HuH-7.5 (cell line): ENCODE results near the gene INTS1.
"Not testable (repeated sequence)": the region's sequence is repeated elsewhere in the genome, so short reads cannot be mapped to it uniquely, and the experiment has no call there.

Experiments used
- DNase-seq: peaks from one replicate; pipeline ENCODE4 v3.0.0; 2011; ENCODE audit warnings: low spot score

Gene INTS1

DNA sequence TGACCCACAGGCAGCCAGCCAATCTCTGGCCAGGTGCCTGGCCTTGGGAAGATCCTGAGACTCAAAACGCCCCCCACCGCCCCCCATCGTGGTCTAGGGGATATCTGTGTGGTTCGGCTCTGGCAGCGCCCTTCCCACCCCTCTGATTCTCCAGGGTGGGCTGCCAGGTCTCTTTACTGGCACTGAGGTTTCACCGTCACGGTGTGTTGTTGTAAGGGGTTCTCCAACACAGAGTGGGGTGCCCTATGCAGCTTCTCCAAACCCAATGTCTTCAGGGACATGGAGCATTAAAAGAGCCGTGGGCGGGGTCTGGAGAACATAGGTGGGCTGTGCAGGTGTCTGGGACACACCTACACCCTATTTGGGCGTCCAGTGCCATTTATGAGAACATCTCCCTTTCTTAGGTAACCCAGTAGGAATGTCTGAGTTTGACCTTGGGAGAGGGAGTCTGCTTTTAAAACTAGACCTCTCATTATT, 27.8 kb upstream of the INTS1 start:
- no peak for DNase-seq

DNA sequence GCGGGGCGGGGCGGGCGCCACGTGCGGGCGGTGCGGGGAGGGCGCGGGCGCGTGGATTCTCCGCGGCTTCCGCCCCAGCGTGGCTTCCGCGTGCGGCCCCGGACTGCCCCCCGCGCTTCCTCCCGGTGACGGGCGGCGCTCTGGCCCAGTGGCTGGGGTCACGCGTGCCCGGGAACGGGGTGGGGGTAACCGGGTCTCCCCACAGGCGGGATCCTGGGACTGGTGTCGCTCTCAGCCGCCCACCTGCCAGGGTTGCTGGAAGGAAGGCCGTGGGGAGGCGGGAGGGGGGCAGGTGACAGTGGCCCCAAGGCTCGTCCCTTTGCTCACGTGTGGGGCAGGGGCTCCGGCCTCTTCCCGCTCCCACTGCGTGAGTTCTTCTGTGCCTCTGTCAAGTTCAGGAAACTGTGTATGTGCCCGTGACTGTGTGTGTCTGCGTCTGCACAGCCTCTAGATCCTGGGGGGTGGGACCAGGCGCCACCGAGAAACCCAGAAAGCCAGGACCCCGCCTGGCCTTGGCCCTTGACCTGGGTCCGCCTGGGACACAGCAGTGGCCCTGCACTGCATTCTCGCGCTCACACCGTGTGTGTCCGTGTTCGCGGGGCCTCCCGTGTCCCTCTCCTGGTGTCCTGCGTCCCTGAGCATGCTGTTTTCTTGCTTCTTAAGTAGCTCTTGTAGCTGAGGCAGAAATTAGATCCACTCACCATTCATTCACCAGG, 27.2 kb upstream of the INTS1 start:
- peak; percentile 74 for DNase-seq

- no peak for DNase-seq
These were observed 26.7 kb upstream of the INTS1 start for GRCh38 chr7:1530946-1531262.

DNA sequence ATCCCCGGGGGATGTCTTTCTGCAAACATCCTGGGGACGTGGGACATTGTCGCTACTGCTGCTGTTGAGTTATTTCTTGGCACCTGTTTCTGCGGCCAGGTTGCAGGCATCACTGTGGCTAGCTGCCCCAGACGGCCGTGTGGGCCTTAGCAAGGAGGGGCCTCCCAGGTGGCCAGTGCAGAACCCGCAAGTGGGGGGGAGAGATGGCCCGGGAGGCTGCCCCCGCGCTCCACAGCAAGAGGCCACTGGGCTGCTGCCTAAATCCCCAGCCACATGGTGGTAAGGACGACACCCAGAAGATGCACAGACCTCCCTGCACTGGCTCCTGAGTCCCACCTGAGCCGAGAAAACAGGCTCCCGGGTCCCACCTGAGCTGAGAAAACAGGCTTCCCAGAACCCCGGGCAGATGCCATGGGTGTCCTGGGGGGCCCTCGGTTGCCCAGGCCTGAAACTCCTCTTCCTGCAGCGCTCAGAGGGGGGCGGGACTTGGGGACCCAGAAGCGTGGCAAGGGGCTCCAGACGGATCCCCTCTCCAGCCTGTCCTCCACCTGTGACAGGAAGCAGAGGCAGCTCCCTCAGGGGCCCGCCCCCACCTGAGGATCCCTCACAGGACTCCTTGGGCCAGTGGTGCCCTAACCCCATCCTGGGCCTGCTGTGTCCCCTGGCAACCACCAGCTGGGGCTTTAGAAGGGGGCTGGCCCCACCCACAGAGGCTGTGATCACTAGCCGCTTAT, 25.4 kb upstream of the INTS1 start:
- no peak for DNase-seq

GRCh38 chr7:1526271-1526754, 22.1 kb upstream of the INTS1 start:
- DNase-seq = no peak

DNA sequence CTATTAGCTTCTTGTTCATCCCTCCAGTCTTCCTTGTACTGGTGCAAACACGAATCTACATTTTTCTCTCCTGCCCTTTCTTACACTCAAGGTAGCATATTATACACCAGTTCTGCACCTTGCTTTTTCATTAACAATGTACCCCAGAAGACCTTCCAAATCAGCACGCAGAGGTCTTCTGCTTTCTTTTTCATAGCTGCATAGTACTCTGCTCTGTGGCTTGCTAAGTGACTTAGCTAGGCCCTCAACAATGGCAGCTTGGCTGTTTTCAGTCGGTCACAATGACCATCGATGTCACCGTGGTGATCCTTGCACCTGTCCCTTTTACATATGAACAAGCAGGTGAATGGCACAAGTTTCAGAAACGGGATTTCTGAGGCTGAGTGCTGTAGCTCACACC, 21.2 kb upstream of the INTS1 start:
- DNase-seq = no peak

DNA sequence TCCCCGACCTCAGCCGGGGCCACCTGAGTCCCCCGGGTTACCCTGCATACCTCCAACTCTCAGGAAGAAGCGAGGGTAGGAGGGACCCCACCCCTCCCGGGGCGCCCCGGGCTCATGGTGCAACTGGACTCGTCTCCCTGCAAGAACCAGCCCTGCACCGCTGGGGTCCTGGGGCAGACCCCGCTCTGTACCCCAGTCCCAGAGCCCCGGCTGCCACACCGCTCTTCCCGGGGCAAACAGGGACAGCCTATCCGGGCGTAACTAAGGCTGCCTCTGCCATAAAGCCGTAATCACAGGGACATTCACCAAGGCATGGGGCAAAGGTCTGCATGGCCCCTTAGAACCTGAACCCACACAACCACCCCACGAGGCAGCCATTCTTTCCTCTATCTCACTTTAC, 19.7 kb upstream of the INTS1 start:
- no peak for DNase-seq

DNA sequence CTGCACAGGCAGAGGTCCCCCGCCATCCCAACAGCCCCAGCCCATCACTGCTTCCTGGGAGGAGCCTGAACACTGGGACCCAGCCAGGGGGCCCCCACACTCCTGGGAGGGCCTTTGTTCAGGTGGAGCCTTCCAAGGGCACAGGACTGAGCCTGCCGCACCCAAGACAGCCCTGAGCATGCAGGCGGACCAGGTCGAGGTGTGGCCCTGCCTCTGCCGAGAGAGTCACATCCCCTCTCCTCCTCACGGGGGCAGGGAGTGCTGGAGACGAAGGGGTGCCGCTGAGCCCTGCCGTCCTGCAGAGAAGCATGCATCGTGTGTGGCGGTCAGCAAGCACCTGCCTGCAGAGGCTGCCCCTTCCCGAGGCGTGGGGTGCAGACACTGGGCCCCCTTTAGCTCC, 19.0 kb upstream of the INTS1 start:
- DNase-seq = no peak

DNA sequence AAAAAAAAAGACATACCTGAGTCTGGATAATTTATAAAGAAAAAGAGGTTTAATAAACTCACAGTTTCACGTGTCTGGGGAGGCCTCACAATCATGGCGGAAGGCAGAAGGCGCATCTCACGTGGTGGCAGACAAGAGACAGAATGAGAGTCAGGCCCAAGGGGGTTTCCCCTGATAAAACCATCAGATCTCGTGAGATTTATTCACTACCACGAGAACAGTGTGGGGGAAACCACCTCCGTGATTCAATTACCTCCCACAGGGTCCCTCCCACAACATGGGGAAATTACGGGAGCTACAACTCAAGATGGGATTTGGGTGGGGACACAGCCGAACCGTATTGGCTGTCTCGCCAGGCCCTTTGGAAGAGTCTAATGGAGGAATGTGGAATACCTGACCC, 17.3 kb upstream of the INTS1 start:
- no peak for DNase-seq

- DNase-seq = peak; percentile 89
These were observed 16.5 kb upstream of the INTS1 start for GRCh38 chr7:1520539-1521234.

GRCh38 chr7:1519322-1519922, 15.2 kb upstream of the INTS1 start:
- not testable (repeated sequence) for DNase-seq

- no peak for DNase-seq
These were observed 12.5 kb upstream of the INTS1 start for GRCh38 chr7:1516586-1517251.

- not testable (repeated sequence) for DNase-seq
These were observed 11.3 kb upstream of the INTS1 start for GRCh38 chr7:1515509-1515967.

DNA sequence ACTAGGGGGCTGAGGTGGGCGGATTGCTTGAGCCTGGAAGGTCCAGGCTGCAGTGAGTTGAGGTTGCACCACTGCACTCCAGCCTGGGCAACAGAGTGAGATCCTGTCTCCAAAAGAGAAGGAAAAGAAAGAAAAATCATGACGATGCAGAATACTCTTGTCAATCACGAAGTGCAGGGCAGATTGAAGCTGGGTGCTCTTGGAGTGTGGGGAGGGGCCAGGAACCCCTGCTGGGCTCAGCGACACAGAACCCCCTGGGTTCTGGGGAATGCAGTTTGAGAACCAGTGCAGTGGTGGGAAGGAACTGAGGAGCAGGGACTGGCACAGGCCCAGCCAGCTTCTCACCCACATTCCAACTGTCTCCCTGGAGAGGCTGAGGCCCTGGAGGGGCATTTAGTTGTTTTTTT, 10.8 kb upstream of the INTS1 start:
- no peak for DNase-seq

DNA sequence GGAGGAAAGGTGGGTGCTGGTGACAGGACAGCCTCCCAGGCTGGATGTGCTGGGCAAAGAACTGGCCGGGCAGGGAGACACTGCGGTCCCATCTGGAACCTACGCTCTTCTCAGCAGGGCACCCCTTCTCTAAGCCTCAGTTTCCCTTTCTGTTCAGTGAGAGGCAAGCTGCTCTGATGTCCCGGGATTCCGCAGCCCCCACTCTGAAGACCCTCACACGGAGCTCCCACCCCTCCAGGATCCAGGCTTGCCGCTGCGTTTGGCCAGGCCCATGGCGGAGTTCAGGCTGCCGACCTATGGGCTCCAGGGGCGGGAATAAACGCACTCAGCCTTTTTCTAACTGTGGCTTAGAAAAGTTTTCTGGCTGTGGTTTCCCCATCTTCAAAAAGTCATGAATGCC, 10.2 kb upstream of the INTS1 start:
- no peak for DNase-seq

- DNase-seq = no peak
These were observed 9.5 kb upstream of the INTS1 start for GRCh38 chr7:1513657-1514095.

DNA sequence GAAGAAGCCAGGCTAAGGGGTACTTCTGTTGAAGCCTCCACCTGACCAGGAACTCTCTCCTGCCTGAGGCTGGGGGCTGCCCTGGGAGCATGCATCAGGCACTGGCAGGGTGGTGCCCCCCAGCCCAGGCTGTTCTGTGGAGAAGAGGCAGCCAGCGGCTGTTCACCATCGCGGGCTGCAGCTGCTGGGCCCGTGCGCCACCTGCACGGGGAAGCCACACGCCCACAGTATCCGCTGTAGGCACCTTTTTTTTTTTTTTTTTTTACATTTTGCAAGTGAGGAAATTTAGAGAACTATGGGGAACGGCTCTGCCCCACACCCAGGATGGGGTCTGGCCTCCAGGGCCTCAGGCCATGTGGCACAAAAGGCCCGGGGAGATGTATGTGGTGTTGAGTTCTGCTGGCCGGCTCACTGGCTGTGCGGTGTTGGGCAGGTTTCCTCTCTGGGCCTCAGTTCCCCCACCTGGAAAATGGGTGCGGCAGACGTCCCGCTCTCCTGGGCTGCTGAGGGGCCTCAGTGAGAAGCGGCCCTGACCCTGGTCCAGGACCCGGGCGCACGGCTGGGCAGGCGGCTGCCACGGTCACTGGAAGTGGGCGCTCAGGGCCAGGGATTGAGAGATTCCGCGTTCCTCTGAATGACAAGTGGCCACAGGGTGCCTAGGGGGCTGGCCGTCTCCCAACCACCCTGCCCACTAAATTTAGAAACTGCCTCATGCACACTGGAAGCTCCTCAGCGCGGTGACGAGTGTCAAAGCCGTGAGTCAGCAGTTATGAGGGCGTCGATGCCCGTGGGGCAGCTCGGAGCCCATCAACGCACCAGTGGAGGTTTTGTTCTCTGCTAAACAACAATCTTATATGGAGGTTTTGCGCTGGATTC, 8.8 kb upstream of the INTS1 start:
- no peak for DNase-seq

GRCh38 chr7:1511444-1512422, 7.5 kb upstream of the INTS1 start:
- DNase-seq = no peak

DNA sequence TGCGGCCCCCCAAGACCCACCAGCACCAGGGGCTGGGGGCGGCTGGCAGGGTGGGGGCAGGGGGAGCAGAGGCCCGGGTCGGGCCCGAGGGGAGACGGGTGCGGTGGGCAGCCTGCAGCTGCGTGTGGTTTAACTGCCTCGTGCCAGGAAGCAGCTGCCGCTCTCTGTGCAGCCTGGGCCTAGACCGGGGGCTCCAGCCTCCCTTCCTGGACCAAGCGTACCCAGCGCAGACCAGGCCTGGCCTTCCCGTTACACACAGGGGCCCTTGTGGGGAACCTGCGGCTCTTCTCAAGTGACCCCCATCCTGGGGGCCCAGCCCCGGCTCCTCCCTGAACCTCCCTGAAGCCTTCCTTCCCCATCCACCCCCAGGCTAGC, 6.6 kb upstream of the INTS1 start:
- no peak for DNase-seq

- no peak for DNase-seq
These were observed 5.0 kb upstream of the INTS1 start for GRCh38 chr7:1509226-1509625.
